GM23338 (cell line): ENCODE data around the gene RUVBL1. TPM values are rescaled to one million over a fixed set of nuclear protein-coding genes. Genes with fewer than 3 reads are reported as not detected.

Experiments
- ATAC-seq: fragments of 200-7000 bp; cut with Tn5 transposase; 3 replicates; pipeline ENCODE4 v1.9.1; 2020
- DNase-seq: peaks from one replicate; pipeline ENCODE4 v3.0.0-alpha.2; 2015; ENCODE audit warnings: low spot score
- H2AFZ ChIP-seq: fragments of 200-600 bp; sonication (generic); 2 replicates; pipeline ENCODE4 v1.8.0; 2016; ENCODE audit warnings: antibody characterized with exemption, mild to moderate bottlenecking, moderate library complexity
- H3F3A ChIP-seq: fragments of 200-600 bp; sonication (generic); replicated peaks from 2 replicates; pipeline ENCODE4 v1.8.0; 2017; ENCODE audit warnings: antibody characterized with exemption, mixed run types, low read depth
- H3K27ac ChIP-seq: fragments of 200-600 bp; sonication (generic); 2 replicates; pipeline ENCODE4 v1.6.1; 2016; ENCODE audit warnings: low read depth
- H3K27me3 ChIP-seq: fragments of 200-600 bp; sonication (generic); 2 replicates; pipeline ENCODE4 v1.8.0; 2016; ENCODE audit warnings: mild to moderate bottlenecking, mixed run types, moderate library complexity; ENCODE audit not compliant: insufficient read depth
- H3K36me3 ChIP-seq: fragments of 200-600 bp; sonication (generic); 2 replicates; pipeline ENCODE4 v1.8.0; 2016; ENCODE audit warnings: mild to moderate bottlenecking; ENCODE audit not compliant: insufficient read depth
- H3K4me1 ChIP-seq: fragments of 200-600 bp; sonication (generic); 2 replicates; pipeline ENCODE4 v1.8.0; 2016; ENCODE audit warnings: mild to moderate bottlenecking, moderate library complexity; ENCODE audit not compliant: insufficient read depth
- H3K4me2 ChIP-seq: fragments of 200-600 bp; sonication (generic); 2 replicates; pipeline ENCODE4 v1.7.1; 2017; ENCODE audit warnings: mixed run types
- H3K4me3 ChIP-seq: fragments of 200-600 bp; sonication (generic); 2 replicates; pipeline ENCODE4 v1.6.1; 2016; ENCODE audit warnings: mixed run types
- H3K79me2 ChIP-seq: fragments of 200-600 bp; sonication (generic); replicated peaks from 2 replicates; pipeline ENCODE4 v1.8.0; 2017; ENCODE audit warnings: mild to moderate bottlenecking; ENCODE audit not compliant: insufficient read depth
- H3K9me2 ChIP-seq: fragments of 200-600 bp; sonication (generic); 2 replicates; pipeline ENCODE4 v1.8.0; 2017; ENCODE audit not compliant: insufficient read depth
- H4K20me1 ChIP-seq: fragments of 200-600 bp; sonication (generic); replicated peaks from 2 replicates; pipeline ENCODE4 v1.8.0; 2017; ENCODE audit warnings: mild to moderate bottlenecking; ENCODE audit not compliant: insufficient read depth
- H3K27ac Mint-ChIP-seq: 2 replicates; pipeline ENCODE4 v1.8.0; 2020; ENCODE audit warnings: inconsistent platforms, mild to moderate bottlenecking, moderate library complexity, mixed read lengths
- H3K27me3 Mint-ChIP-seq: 3 replicates; pipeline ENCODE4 v1.8.0; 2022; ENCODE audit warnings: low read depth, mild to moderate bottlenecking, moderate library complexity, mixed read lengths, inconsistent platforms; ENCODE audit not compliant: insufficient read depth, poor library complexity
- H3K36me3 Mint-ChIP-seq: 3 replicates; pipeline ENCODE4 v1.8.0; 2021; ENCODE audit warnings: low read depth, mild to moderate bottlenecking, inconsistent platforms, moderate library complexity, mixed read lengths
- H3K4me1 Mint-ChIP-seq: 3 replicates; pipeline ENCODE4 v1.8.0; 2020; ENCODE audit warnings: mild to moderate bottlenecking, inconsistent platforms, mixed read lengths
- H3K4me3 Mint-ChIP-seq: 3 replicates; pipeline ENCODE4 v1.8.0; 2021; ENCODE audit warnings: moderate library complexity, mild to moderate bottlenecking, inconsistent platforms, mixed read lengths
- H3K9me3 Mint-ChIP-seq: 3 replicates; pipeline ENCODE4 v1.8.0; 2020; ENCODE audit warnings: moderate library complexity, mild to moderate bottlenecking, inconsistent platforms, mixed read lengths
- CREB1 ChIP-seq: fragments of 250-450 bp; sonication (Bioruptor Pico); IDR thresholded peaks from 2 replicates; pipeline ENCODE4 v1.5.0; 2020; ENCODE audit warnings: low read depth, mild to moderate bottlenecking, moderate library complexity
- EZH2 ChIP-seq: fragments of 200-600 bp; sonication (generic); IDR thresholded peaks from one replicate; pipeline ENCODE4 v1.8.0; 2017; ENCODE audit warnings: antibody characterized with exemption, mild to moderate bottlenecking, low read depth; ENCODE audit not compliant: unreplicated experiment
- EZH2phosphoT487 ChIP-seq: fragments of 200-600 bp; sonication (generic); IDR thresholded peaks from one replicate; pipeline ENCODE4 v1.8.1; 2018; ENCODE audit warnings: antibody characterized with exemption; ENCODE audit not compliant: unreplicated experiment
- JUNB ChIP-seq: IDR thresholded peaks from one replicate; pipeline ENCODE4 v1.6.1; 2016; ENCODE audit warnings: antibody characterized with exemption; ENCODE audit not compliant: unreplicated experiment
- NANOG ChIP-seq: IDR thresholded peaks from 2 replicates; pipeline ENCODE4 v1.6.1; 2016; ENCODE audit warnings: antibody characterized with exemption, borderline replicate concordance
- POLR2AphosphoS5 ChIP-seq: IDR thresholded peaks from 2 replicates; pipeline ENCODE4 v1.6.1; 2016; ENCODE audit warnings: antibody characterized with exemption, low read depth
- REST ChIP-seq: IDR thresholded peaks from one replicate; pipeline ENCODE4 v1.6.1; 2018; ENCODE audit warnings: antibody characterized with exemption; ENCODE audit not compliant: unreplicated experiment
- STAT1 ChIP-seq: IDR thresholded peaks from one replicate; pipeline ENCODE4 v1.6.1; 2016; ENCODE audit warnings: antibody characterized with exemption; ENCODE audit not compliant: unreplicated experiment
- ZNF114 ChIP-seq: fragments of 250-450 bp; sonication (Bioruptor Pico); IDR thresholded peaks from 2 replicates; pipeline ENCODE4 v1.5.0; 2020; ENCODE audit warnings: mild to moderate bottlenecking, moderate library complexity
- ZNF331 ChIP-seq: fragments of 250-450 bp; sonication (Bioruptor Pico); IDR thresholded peaks from 2 replicates; pipeline ENCODE4 v1.5.0; 2020; ENCODE audit warnings: low read depth, mild to moderate bottlenecking, moderate library complexity
- polyA plus RNA-seq: library from polyadenylated mRNA; unstranded; fragments of >200 nt; fragmentation: Nextera tagmentation; extraction: Ambion mirVana; gene quantifications from 2 replicates; pipeline ENCODE4 v1.2.1, GENCODE V29; 2016
- total RNA-seq: library from RNA; depleted of rRNA; stranded (reverse); fragments of >200 nt; shearing (Covaris generic); gene quantifications from 2 replicates; pipeline ENCODE4 v1.2.3, GENCODE V29; 2014
- TF ChIP-seq, protein P1 (sequence below), 2 experiments: fragments of 200-600 bp in 1 of 2; sonication (generic) in 1 of 2; conservative IDR thresholded peaks; 2 replicates each; pipeline versions ENCODE4 v1.5.1 to v1.6.1; 2016 to 2017; ENCODE audit warnings: antibody characterized with exemption in 2 of 2, low read depth in 2 of 2, mild to moderate bottlenecking in 2 of 2, moderate library complexity in 1 of 2
- TF ChIP-seq, protein P2 (sequence below): IDR thresholded peaks from 2 replicates; pipeline ENCODE4 v1.6.1; 2016; ENCODE audit warnings: antibody characterized with exemption

The RUVBL1 gene
- total and polyA plus RNA-seq, 2 experiments from 2014 or later, result 133 to 136 TPM

DNA sequence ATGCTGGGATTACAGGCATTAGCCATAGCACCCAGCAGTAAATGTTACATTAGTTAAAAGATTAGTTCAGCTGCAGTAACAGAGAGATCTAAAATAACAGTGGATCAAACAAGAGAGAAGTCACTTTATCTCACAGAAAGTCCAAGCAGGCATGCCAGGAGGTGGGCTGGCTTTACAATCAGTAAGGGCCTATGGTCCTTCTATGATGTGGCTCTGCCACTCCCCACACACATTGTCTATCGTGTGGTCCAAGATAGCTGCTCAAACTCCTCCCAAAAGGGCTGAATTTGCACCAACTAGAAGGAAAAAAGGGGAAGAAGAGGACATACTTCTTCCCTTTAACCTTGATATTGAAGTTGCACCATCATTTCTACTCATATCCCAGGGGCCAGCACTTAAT, 4.6 kb upstream of the RUVBL1 start:
- DNase-seq (no peak), ATAC-seq (no peak)
- H3K79me2 ChIP-seq, result peaks cover 2% of the 10 kb centered on the region
- H3K4me1 ChIP-seq, result no peaks in the 10 kb centered on the region
- Mint-ChIP-seq H3K27ac (no peak overlapping the region), H3K27me3 (peaks cover 9% of the 10 kb centered on the region), H3K4me1 (peaks cover 10% of the 10 kb centered on the region), H3K9me3 (no peaks in the 10 kb centered on the region), H3K4me3 (no peak overlapping the region), H3K36me3 (peaks cover 2% of the 10 kb centered on the region; the same call in 2 of the 3 replicates)
- H2AFZ ChIP-seq, result no peak overlapping the region
- H3K4me2 ChIP-seq, result no peak overlapping the region
- no peaks in the 10 kb centered on the region for H3K36me3 ChIP-seq
- H3K4me3 ChIP-seq, result no peak overlapping the region
- no peaks in the 10 kb centered on the region for H3F3A ChIP-seq
- no peaks in the 10 kb centered on the region for H3K27me3 ChIP-seq
- no peak overlapping the region for H3K27ac ChIP-seq
- H4K20me1 ChIP-seq, result no peaks in the 10 kb centered on the region
- no peak for TF ChIP-seq CREB1 (CRISPR knock-in tag)
- no peak for TF ChIP-seq STAT1
- TF ChIP-seq ZNF331 (CRISPR knock-in tag), result no peak
- TF ChIP-seq NANOG, result no peak
- H3K9me2 ChIP-seq, result peaks cover 6% of the 10 kb centered on the region; the same call in 1 of the 2 replicates

GRCh38 chr3:128127236-128127635, 3.6 kb upstream of the RUVBL1 start:
- Histone ChIP-seq H3K9me2 (peaks cover 6% of the 10 kb centered on the region; the same call in 1 of the 2 replicates), H3K79me2 (peaks cover 12% of the 10 kb centered on the region), H3F3A (no peaks in the 10 kb centered on the region; the same call in 1 of the 2 replicates), H3K36me3 (no peaks in the 10 kb centered on the region), H3K27me3 (no peaks in the 10 kb centered on the region), H2AFZ (no peak overlapping the region), H4K20me1 (peaks cover 4% of the 10 kb centered on the region; the same call in 1 of the 2 replicates), H3K4me2 (no peak overlapping the region), H3K4me1 (peaks cover 4% of the 10 kb centered on the region; the same call in 1 of the 2 replicates), H3K27ac (no peak overlapping the region), H3K4me3 (no peak overlapping the region)
- Mint-ChIP-seq H3K27me3 (peaks cover 3% of the 10 kb centered on the region), H3K9me3 (no peaks in the 10 kb centered on the region), H3K4me3 (no peak overlapping the region), H3K4me1 (peaks cover 11% of the 10 kb centered on the region), H3K27ac (no peak overlapping the region), H3K36me3 (peaks cover 5% of the 10 kb centered on the region)
- TF ChIP-seq STAT1, result no peak
- no peak for DNase-seq
- no peak for ATAC-seq

- no peaks in the 10 kb centered on the region for H3K27me3 Mint-ChIP-seq
- Histone ChIP-seq H3K4me3 (peak overlapping the region; percentile 82), H3K27me3 (no peaks in the 10 kb centered on the region), H3K4me1 (peaks cover 4% of the 10 kb centered on the region; the same call in 1 of the 2 replicates), H3F3A (peaks cover 4% of the 10 kb centered on the region; the same call in 1 of the 2 replicates), H3K9me2 (peaks cover 6% of the 10 kb centered on the region; the same call in 1 of the 2 replicates), H3K36me3 (peaks cover 9% of the 10 kb centered on the region; the same call in 1 of the 2 replicates), H4K20me1 (peaks cover 23% of the 10 kb centered on the region), H3K79me2 (peaks cover 50% of the 10 kb centered on the region), H3K27ac (peak overlapping the region; percentile 96), H2AFZ (no peak overlapping the region), H3K4me2 (peak overlapping the region; percentile 86)
- H3K36me3 Mint-ChIP-seq, result peaks cover 19% of the 10 kb centered on the region
- peak overlapping the region; percentile 100 for H3K4me3 Mint-ChIP-seq
- no peak for ATAC-seq
- no peaks in the 10 kb centered on the region for H3K9me3 Mint-ChIP-seq
- peaks cover 12% of the 10 kb centered on the region for H3K4me1 Mint-ChIP-seq
- no peak for DNase-seq
- H3K27ac Mint-ChIP-seq, result peak overlapping the region; percentile 100
- TF ChIP-seq POLR2AphosphoS5, result no peak
- TF ChIP-seq ZNF331 (CRISPR knock-in tag), result no peak
- no peak for TF ChIP-seq ZNF114 (CRISPR knock-in tag)
- TF ChIP-seq, protein P1, sequence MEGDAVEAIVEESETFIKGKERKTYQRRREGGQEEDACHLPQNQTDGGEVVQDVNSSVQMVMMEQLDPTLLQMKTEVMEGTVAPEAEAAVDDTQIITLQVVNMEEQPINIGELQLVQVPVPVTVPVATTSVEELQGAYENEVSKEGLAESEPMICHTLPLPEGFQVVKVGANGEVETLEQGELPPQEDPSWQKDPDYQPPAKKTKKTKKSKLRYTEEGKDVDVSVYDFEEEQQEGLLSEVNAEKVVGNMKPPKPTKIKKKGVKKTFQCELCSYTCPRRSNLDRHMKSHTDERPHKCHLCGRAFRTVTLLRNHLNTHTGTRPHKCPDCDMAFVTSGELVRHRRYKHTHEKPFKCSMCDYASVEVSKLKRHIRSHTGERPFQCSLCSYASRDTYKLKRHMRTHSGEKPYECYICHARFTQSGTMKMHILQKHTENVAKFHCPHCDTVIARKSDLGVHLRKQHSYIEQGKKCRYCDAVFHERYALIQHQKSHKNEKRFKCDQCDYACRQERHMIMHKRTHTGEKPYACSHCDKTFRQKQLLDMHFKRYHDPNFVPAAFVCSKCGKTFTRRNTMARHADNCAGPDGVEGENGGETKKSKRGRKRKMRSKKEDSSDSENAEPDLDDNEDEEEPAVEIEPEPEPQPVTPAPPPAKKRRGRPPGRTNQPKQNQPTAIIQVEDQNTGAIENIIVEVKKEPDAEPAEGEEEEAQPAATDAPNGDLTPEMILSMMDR (conservative IDR thresholded peaks at IDR 0.05; ENCODE audit: low read depth in 2 of 2), result no peak
- TF ChIP-seq, protein P2, sequence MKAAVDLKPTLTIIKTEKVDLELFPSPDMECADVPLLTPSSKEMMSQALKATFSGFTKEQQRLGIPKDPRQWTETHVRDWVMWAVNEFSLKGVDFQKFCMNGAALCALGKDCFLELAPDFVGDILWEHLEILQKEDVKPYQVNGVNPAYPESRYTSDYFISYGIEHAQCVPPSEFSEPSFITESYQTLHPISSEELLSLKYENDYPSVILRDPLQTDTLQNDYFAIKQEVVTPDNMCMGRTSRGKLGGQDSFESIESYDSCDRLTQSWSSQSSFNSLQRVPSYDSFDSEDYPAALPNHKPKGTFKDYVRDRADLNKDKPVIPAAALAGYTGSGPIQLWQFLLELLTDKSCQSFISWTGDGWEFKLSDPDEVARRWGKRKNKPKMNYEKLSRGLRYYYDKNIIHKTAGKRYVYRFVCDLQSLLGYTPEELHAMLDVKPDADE, result no peak
- no peak for TF ChIP-seq JUNB
- no peak for TF ChIP-seq STAT1
- TF ChIP-seq EZH2phosphoT487, result no peak
- TF ChIP-seq CREB1 (CRISPR knock-in tag), result no peak
- TF ChIP-seq REST, result no peak
- no peak for TF ChIP-seq NANOG
- no peak for TF ChIP-seq EZH2
Observed at GRCh38 chr3:128123156-128123537, 465 bp downstream of the RUVBL1 start.
